T follicular helper cell (primary cell): ENCODE measurements around the gene KRT32.
"Not testable (repeated sequence)": the region's sequence is repeated elsewhere in the genome, so short reads cannot be mapped to it uniquely, and the experiment has no call there.

Experiments used
- DNase-seq: peaks from one replicate; pipeline ENCODE4 v3.0.0-alpha.2; 2020; ENCODE audit warnings: low read depth

KRT32 gene

DNA sequence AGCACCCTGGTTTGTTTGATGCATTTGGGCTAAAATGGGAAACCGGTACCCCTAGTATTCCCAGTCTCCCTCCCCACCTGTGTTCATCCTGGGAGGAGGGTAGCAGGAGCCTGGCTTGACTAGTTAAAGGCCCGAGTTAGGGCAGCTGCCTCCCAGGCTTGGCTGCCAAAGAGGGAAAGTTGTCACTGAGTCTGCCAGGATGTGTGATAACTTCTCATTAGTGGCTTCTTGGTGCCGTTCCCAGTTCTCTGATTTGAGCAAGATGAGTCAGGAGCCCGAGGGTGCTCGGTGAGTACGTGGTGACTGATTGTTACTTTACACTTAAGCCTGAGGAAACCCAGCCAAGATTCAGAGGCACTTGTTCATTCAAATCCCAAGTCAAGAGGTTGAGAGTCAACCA is 2.5 kb downstream of the KRT32 start:
- DNase-seq: no peak

DNA sequence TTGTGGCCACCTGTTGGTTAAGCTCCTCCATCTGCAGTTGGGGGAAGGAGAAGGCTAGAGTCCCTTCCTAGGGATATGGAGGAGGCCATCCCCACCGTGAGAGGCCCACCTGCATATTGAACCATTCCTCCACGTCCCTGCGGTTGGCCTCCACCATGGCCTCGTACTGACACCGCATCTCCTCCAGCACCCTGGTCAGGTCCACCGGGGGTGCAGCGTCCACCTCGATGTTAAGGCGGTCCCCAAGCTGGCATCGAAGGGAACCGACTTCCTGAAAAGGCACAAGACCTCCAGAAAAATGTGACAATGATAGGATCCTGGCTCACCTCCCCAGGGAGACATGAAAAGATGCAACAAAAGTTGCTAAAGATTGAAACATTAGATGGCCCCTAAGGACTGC is 3.0 kb downstream of the KRT32 start:
- no peak for DNase-seq

DNA sequence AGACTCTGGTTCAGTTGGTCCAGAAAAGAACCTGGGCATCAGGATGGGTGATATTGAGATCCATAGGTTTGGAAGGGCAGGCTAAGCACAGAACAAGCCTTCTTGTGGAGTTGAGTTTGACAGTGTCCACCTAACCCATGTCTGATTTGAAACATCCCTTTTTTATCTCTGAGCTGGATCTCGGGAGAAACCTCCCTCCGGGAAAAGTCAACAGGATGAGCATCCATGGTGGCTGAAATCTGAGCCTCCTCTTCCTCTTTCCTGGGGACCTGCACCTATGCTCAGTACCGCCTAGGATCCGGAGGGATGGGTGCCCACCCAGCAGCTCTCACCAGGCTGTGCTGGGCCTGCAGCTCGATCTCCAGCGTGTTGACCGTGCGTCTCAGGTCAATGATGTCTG is 3.4 kb downstream of the KRT32 start:
- no peak for DNase-seq

DNA sequence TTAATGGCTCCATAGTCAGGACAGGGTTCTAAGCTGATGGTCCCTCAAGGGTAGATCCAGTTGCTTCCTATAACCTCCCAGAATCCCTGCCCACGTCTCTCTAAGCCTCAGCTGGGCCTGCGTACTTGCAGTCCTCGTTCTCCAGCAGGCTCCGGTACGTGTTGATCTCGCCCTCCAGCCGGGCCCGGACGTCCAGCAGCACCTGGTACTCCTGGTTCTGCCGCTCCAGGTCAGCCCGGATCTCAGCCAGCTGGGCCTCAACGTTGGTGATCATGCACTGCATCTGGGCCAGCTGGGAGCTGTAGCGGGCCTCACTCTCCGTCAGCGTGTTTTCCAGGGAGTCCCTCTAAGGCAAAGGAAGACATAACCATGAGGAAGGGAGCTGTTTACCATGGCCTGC is 4.5 kb downstream of the KRT32 start:
- DNase-seq: no peak

DNA sequence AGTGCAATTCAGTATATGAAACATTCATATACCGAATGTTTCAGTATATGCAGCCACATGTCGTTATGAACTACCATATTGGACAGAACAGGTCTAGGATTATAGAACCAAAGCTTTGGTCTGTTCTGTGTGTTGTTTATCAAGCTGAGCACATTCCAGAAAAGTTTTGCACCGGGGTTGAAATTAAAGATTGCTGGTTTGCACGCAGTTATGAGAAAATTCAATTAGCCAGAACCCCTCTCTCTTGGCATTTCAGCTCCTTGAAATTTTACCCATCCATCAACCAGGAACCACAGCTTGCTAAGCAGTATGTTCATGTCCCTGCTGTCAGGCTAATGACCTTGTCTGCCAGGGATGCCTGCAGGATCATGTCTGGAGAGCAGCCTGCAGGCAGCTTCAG is 9.5 kb downstream of the KRT32 start:
- no peak for DNase-seq

DNA sequence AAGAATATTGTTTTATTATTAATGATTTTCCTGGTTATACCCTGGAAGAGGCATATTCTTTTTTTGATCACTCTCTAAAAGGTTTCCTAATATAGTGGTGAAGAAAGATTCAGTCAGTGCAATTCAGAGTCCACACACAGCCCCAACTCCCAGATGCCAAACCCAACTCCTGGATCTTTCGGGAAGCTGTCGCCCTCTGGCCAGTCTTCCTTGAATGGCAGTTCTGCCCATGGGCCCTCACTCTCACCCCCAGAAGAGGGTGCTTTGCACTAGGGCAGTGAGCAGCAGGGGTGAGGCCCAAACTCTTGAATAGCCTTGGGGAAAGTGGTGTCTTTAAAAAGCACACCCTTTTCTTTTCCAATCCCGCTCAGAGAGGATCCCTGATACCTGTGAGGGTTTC is 11.0 kb downstream of the KRT32 start:
- no peak for DNase-seq

DNA sequence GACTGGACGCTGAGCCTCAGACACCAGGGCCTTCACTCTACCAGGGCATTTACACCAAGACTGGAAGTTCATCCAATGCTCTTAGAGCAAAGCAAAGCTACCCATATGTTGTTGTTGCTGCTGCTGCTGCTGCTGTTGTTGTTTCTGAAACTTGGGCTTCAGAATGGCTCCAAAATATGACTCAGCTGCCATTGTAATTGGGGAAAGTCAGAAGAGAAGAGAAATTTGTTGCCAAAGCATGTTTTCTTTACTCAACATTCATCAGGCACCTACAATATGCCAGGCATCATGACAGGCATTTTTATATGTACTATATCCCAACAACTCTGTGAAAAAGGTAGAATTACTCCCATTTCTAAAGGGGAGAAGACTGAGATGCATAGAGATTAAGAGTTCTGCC is 11.9 kb downstream of the KRT32 start:
- no peak for DNase-seq

DNA sequence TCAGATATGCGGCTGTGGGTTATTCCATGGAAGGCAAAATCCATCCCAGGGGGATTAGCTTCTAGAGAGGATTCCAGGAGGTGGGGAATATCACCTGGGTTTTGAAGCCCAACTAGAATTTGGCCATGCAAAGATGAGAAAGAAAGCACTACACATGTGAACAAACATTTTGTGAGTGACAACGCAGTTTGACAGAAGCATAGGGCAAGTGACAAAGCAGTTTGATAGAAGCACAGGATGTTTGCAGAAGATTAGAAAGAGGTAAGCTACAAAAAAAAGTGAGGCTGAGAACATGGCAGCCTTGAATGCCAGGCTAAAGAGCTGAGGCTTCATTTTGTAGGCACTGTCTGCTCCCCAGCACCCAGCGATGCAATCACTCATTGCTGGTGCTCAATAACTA is 14.1 kb downstream of the KRT32 start:
- no peak for DNase-seq

DNA sequence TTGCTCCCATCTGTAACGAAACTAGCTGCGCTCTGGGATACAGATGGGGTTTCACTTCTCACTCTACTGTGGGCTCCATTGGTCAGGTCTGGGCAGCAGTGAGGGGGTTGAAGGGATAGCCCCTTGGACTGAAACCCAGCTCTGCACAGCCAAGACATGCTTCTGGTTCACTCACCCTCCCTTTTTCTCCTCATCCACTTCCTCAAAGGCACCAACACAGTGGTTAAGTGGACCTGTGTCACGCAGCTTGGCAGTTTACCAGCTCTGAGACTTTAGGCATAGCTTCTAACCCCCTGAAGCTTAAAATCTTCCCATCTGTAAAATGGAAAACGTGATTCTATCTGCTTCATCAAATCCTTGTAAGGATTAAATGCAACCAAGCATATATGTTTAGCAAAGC is 14.9 kb downstream of the KRT32 start:
- DNase-seq: no peak

DNA sequence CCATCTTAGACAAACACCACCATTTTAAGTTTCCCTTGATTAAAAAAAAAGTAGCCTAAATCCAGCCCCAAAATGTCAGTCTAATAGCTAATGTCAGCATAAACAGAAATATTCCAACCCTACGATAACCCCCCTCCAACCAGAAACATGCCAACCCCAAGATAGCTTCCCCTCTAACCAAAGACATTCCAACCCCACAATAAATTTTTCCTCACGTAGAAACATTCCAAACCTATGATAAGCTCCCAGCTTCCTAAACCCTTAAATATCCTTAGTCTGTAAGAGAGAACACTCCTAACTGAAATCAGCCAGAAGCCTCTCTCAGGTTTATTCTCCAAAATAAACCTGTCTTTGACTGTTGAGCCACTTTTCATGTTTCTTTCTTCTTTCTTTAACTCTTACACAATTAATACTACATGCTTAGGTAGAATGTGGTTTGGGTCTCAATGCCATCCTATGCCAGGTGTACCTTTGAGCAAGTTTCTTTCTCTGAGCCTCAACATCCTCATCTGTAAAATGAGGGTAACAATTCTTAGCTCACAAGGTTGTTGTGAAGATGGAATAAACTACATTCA is 15.9 kb downstream of the KRT32 start:
- no peak for DNase-seq

DNA sequence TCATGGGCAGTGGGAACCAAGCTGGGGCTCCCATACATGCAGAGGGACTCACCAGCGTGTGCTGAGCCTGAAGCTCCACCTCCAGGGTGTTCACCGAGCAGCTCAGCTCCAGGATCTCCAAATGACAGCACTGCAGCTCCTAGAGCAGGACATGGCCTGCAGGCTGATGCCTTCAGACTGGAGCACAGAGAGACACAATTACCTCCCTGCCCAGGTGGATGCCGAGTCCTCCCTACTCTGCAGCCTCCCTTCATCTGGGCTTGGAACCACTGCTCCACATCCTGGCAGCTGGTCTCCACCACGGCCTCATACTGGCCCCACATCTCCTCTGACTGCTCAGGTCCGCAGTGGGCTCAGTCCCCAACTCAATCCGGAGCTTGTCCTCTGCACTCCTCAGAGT is 18.2 kb downstream of the KRT32 start:
- DNase-seq: no peak

DNA sequence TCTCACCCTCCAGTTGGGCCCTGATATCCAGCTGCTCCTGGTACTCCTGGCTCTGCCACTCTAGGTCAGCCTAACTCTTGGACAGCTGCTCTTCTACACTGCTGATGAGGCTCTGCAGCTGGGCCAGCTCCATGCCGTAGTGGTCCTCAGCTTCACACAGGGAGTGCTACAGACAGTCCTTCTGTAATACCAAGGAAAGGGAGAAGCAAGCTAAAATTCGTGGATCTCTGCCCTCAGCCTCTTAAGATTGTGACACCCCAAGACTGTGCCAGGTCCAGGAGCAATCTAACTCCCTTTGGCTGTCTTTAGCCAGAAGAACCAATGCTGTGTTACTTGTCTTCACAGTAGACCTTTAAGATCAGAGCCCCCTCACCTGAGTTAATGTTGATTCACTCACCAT is 18.7 kb downstream of the KRT32 start:
- no peak for DNase-seq

DNA sequence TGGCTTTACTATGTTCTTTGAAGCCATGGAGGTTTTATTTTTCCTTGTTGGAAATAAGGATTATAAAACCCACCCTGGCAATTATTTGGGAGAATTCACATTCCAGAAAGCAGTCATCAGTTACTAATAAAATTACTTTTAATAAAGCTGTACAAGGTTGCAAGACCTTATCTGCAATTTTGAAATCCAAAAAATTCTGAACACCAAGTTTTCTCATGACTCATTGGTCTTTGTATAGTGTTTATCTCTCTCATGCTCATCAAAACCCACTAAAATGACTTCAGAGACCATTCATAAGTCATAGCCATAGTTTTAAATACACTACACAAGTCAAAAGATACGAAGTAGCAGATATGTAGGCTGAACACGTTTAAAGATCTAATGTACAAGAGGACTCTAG is 20.4 kb downstream of the KRT32 start:
- no peak for DNase-seq

DNA sequence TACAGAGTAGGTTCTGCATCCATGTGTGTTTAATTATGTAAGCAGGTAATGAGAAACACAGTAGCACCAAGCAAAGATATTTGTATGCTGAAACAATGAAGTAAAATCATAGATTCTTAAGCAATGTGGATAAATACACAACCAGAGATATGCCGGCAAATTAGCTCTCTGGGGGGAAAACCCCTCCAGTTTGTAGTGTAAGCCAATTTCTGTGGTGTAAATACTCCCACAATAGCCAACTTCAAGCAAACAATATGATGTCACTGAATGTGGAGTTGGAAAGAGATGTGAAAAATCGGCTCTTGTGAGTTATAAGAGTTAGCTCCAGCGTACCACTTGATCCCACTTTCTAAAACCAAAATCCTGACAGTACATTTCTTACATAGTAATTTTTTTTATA is 22.5 kb downstream of the KRT32 start:
- no peak for DNase-seq

DNA sequence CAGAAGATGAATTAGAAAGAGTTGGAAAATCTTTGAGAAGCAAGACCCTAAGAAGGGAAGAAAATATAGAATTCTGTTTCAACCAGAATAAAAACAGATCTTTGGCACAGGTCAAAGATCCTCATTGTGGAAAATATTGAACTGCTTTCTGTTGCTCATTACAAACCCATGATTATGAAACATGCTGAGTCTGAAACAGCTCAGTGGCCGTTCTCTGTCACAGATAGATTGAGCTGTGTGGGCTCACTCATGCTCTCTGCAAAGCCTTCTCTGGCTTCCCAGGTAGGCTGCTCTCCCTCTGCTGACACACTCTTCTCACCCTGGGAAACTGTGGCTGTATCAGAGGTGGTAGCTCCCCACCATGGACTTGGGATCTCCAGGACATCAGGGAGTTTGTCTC is 23.0 kb downstream of the KRT32 start:
- no peak for DNase-seq

DNA sequence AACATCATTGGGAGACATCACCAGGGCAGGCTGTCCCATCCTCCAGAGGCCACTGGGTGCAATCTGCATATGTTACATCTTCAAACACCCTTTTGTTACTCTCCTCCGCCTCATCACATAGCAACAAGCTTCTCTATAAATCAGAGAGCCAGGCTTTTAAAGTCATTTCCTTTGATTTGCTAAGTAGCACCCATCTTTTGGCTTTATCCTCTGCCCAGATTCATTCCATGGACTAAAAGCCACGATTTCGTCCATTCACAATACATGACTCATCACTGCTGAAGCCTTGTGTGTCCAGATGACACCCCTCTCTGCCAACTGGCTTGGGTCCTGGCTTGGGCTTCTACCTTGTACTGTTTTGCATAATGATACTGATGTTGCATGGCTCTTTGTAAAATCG is 24.4 kb downstream of the KRT32 start:
- DNase-seq: no peak

DNA sequence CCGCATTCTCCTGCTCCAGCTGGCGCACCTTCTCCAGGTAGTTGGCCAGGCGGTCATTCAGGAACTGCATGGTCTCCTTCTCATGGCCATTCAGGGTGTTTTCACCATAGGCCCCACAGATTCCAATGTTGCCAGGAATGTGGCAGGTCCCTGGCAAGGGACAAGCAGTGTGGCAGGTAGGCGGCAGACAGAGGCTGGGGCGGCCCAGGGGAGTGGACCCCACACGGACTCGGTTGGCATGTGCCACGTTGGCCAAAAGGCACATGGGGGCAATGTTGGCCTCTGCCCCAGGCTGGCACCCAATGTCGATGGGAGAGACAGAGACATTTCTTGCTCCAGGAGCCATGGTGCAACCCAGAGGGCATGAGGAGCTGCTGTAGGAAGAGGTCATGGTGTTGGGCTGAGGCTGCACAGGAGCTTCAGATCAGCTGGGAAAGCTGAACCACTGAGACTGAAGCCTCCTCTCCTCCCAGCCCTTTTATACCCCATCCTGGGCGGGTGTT is 26.6 kb downstream of the KRT32 start, which contains the start of gene KRT38:
KRT38 (minus strand) TSS at position 453 of the 503 bp plus-strand sequence; CDS start at position 391, 62 bp downstream.
- DNase-seq: no peak

DNA sequence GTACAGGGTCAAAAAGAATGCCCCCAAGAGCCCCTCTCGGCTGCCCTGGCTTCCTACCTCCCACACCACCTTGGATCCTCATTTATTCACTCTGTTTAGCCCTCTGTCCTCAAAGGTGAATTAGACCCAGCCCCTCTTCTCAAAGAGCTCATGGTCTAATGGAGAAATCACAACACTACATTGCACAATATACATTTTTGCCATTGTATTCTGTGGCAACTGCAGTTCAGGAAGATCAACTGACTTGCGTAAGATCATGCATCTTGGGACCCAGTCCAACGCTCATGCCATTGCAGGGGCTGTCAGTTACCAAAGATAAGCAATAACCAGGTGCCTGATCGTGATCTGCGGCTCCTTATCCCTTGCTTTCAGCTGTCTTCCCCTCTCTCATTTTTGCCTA is 27.8 kb downstream of the KRT32 start:
- no peak for DNase-seq

DNA sequence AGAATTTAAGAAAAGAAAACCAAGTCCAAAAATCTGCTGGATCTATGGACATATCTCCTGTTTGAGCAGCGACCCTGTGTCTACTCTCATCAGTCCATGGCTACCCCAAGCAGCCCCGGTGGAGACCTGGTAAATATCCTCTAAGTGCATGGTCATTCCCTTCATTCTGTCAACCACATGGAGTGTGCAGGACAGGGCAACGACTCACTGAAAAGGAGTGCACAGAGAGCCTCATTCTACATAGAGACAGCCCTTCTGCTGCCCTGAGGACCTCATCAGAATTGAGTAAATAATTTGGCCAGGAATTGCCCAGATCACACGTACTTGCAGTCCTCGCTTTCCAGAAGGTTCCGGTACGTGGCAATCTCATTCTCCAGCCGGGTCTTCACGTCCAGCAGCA is 29.4 kb downstream of the KRT32 start:
- no peak for DNase-seq

DNA sequence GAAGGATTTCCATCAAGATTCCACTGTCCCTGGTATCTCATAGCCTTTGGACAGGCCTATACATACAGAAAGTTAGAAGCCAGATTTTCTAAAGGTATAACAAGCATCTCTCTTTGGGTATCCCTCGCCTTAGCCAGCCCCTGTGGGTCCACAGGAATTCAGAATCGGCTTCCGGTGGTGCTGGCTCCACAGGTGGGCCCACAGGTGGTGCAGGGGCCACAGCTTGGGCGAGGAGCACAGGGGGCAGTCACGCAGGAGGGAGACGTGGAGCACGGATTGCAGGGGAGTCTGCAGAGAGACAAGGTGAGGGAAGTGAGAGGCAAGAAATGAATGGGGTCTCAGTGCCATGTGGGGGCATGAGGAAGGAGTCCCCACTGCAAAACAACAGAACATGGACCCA is 29.9 kb downstream of the KRT32 start:
- DNase-seq: no peak

DNA sequence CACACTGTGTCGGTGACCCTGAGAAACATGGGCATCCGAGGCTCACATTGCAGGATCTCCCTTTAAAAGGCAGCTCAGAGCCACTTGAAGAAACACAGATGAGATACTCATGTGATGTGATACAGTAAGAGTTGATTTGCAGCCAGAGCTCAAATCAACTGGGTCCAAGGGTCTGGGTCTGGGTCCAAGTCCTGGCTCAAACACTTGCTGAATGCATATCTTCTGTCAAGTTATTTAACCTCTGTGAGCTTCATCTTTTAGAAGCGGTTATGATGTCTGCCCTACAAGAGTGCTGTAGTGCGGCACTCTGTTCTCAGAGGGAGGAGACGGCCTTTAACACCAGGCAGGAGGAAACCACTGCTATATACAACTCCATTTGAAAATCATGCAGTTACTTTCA is 32.8 kb downstream of the KRT32 start:
- DNase-seq: no peak

DNA sequence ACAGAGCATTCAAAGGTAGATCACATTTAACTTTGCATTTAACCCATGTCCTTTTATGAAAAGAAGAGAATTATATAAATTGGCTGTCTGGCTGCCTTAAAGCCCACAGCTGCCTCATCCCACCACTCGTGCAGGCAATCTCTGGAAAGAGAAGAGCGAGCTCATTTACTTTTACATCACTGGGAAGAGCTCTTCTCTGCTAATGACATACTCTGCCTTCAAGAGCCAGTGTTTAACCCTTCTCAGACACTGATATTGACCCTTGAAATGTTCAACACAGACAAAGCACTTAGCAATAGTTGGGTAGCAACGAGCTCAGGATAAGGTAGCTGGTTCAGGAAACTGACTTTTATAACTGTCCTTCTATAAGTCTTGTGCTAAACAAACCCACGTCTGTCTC is 33.2 kb downstream of the KRT32 start:
- no peak for DNase-seq

DNA sequence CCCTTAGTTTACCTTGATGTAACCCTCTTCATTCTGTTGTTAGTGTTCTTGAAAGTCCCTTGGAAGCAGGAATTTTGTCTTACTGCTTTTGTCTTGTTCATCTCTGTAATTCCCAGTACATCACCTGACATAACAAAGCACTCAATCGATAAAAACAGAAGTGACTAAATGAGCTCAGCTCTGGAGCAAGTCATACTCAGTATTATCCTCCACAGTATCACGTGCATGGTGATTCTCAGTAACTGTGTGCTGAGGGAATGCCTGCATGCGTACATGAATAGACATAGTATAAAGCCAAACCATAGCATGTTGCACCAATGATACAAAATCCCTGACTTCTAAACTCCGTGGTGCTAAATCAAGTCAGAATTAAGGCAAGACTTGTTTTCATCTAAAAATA is 33.6 kb downstream of the KRT32 start:
- DNase-seq: no peak

DNA sequence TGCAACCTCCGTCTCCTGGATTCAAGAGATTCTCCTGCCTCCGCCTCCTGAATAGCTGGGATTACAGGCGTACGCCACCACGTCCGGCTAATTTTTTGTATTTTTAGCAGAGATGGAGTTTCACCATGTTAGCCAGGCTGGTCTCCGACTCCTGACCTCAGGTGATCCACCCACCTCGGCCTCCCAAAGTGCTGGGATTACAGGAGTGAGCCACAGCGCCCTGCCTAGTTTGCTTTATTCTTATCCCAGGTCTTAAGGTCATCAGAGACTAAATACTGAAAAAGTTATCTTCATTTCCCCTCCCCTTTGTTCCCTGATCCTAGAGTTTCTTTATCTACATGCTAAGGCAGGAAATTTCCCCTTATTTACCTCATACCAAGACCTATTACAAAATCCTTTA is 36.8 kb downstream of the KRT32 start:
- not testable (repeated sequence) for DNase-seq

DNA sequence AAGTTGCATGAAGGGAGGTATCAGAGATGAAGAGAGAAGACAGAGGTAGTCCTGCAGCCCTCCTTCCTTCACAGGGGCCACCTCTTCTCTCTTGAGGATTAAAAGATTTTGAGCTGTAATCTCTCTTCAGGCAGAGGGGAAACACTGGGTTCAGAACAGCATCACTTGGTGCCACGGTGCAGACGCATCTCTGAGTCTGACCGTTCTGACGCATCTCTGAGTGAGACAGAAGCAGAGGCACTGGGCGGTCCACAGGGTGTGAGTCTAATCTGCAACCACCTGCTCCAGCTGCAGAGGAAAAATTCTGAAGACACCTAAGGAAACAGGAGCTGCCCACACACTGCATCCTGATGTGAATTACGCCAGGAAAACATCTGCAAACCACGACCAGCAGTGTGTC is 37.5 kb downstream of the KRT32 start:
- DNase-seq: no peak
